NCI-H1048 (cell line): ENCODE results near the gene CHRM1.

Experiments
- DNase-seq: peaks from one replicate; lab custom pipeline; 2025; lab: John Stamatoyannopoulos, UW

The CHRM1 gene

GRCh38 chr11:62905296-62905695 is 15.9 kb downstream of the CHRM1 start:
- no peak for DNase-seq

GRCh38 chr11:62902932-62903331 is 18.2 kb downstream of the CHRM1 start:
- DNase-seq = no peak

GRCh38 chr11:62898027-62898426 is 23.1 kb downstream of the CHRM1 start:
- DNase-seq = no peak

- no peak for DNase-seq
These were observed 23.9 kb downstream of the CHRM1 start for GRCh38 chr11:62897311-62897710.

- no peak for DNase-seq
These were observed 25.1 kb downstream of the CHRM1 start for GRCh38 chr11:62896049-62896448.

- no peak for DNase-seq
These were observed 25.7 kb downstream of the CHRM1 start for GRCh38 chr11:62895501-62895900.

- no peak for DNase-seq
These were observed 28.9 kb downstream of the CHRM1 start for GRCh38 chr11:62892077-62892922.

- DNase-seq = no peak
These were observed 31.4 kb downstream of the CHRM1 start for GRCh38 chr11:62889484-62890437.

- DNase-seq = no peak
These were observed 32.1 kb downstream of the CHRM1 start for GRCh38 chr11:62889126-62889483.

GRCh38 chr11:62888406-62888805 is 32.8 kb downstream of the CHRM1 start:
- no peak for DNase-seq

GRCh38 chr11:62885137-62885750 is 35.9 kb downstream of the CHRM1 start:
- DNase-seq = no peak

- DNase-seq = no peak
These were observed 37.5 kb downstream of the CHRM1 start for GRCh38 chr11:62883673-62884072.

GRCh38 chr11:62882788-62883501 is 38.2 kb downstream of the CHRM1 start:
- DNase-seq = no peak

GRCh38 chr11:62882431-62882749 is 38.8 kb downstream of the CHRM1 start:
- DNase-seq = no peak

- DNase-seq = peak; percentile 81
These were observed 39.4 kb downstream of the CHRM1 start for GRCh38 chr11:62881579-62882430.

- DNase-seq = peak; percentile 69
These were observed 40.2 kb downstream of the CHRM1 start, which contains the start of gene SLC3A2 for GRCh38 chr11:62880803-62881578. TSS of gene SLC3A2 (plus strand) at chr11:62880896. CDS start at chr11:62881024, 128 bp downstream.

- no peak for DNase-seq
These were observed 40.8 kb downstream of the CHRM1 start for GRCh38 chr11:62880231-62880802.

- DNase-seq = no peak
These were observed 41.8 kb downstream of the CHRM1 start for GRCh38 chr11:62879235-62879978.

GRCh38 chr11:62876712-62877111 is 44.5 kb downstream of the CHRM1 start:
- no peak for DNase-seq
